ENCODE results near the gene TMBIM6.
"Not testable (repeated sequence)": the region's sequence is repeated elsewhere in the genome, so short reads cannot be mapped to it uniquely, and the experiment has no call there.

TMBIM6 gene

DNA sequence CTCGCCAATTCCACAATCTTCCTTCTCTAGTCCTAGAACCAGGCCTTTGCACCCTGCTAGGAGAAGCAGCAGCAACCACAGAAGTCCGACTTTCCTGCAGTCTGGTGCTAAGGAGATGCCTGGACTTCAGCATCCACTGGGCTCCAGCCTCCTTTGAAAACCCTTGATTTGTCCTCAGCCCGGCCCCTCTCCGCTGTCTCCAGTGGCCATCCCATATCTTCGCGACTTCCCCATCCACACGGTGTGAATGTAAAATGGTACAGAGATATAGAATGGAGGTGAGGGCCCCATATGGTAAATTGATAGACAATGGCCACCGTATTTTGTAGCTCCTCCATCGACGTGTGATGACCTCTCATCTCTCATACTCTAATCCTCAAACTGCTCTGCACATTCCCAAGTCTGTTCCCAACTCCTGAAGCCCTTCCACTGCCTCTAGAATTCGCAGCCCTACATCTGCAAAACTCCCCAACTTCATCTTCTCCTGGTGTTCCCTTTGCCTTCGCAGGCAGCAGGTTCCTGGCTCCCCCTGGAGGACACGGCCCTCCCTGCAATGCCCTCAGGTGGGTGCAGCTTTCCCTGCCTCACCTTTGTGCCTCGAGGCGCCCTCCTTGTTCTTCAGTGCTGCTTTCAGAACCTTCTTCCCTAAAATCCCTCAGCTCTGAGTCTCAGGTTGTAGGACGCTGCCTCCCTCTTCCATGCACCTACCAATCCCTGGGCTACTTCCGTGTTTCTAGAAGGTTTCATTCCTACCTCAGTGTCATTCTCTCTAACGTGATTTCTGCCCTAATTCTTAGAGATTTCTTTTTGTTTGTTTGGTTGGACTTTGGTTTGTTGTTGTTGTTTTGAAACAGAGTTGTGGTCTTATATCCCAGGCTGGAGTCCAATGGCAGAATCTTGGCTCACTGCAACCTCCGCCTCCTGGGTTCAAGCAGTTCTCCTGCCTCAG is 36.7 kb downstream of the TMBIM6 start:
- DNase-seq = peak; percentile 10 to 13

- no peak for DNase-seq
Observed at GRCh38 chr12:49779581-49779980, 38.2 kb downstream of the TMBIM6 start.

DNA sequence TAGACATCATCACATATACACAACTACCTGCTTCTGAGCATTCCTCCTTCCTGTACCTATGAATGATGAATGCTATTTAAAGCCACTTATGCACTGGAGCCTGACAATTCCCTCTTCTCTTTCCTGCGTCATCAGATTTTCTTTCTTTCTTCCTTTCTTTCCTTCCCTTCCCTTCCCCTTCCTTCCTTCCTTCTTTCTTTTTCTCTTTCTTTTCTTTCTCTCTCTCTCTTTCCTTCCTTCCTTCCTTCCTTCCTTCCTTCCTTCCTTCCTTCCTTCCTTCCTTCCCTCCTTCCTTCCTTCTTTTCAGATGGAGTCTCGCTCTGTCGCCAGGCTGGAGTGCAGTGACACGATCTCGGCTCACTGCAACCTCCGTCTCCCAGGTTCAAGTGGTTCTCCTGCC is 39.6 kb downstream of the TMBIM6 start:
- DNase-seq = not testable (repeated sequence)

DNA sequence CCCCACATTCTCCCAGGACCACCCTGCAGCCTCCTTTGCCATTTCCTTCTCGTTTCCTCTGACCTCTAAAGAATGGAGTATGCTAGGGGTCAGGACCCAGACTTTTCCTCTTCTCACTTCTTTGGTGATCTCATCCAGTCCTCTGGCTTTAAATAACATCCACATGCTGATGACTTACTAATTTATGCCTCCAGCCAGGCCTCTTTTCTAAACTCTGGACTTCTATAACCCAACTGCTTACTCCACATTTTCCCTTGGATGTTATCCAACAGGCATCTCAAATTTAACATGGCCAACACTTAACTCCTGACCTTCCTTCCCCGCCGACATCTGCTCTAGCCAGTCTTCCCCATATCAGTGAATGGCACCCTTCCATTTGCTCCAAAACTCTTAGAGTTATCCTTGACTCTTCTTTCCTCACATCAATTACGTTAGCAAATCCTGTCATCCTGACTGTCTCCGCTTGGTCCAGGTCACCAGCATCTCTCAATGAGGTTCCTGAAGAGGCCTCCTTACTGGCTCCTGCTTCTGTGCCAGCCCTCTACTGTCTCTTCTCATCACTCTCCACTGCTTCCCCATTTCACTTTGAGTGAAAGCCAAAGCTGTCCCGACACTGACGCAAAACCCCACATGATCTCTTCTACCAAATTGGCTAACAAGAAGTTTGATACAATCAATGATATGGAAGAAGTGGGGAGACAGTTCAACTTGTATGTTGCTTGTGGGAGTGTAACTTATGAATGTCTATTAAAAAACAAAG is 42.7 kb downstream of the TMBIM6 start:
- DNase-seq = no peak

GRCh38 chr12:49784756-49785409 is 43.5 kb downstream of the TMBIM6 start:
- no peak for DNase-seq

DNA sequence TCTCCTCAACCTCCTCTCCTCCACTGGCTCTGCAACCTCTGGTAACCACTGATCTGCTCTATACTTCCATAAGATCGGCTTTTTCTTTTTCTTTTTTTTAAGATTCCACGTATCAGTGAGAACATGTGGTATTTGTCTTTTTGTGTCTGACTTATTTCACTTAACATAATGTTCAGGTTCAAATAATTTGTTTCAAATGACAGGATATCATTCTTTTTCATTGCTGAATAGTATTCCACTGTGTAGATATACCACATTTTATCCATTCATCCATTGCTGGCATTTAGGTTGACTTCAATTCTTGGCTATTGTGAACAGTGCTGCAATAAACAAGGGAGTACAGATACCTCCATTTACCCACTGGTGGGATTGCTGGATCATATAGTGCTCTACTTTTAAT is 46.3 kb downstream of the TMBIM6 start:
- DNase-seq = no peak

DNA sequence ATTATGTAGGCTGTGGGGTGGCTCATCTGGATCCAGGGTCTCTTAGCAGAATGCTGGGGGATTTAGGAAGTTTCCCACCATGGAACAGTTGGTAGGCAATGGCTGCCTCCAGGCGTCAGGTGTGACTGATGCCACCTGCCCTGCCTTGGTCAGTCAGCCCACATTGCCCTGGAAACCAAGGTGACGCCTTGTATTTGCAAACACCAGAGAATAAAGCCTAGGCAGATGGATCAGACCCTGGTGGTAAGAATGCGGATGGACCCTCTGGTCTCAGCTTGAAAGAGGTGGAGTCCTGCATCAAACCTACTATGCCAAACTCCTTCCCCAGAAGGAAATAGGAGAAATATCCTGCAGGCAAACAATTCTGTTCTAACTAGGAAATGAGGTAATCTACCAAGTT is 48.6 kb downstream of the TMBIM6 start:
- DNase-seq = no peak

- DNase-seq = no peak
Observed at GRCh38 chr12:49790741-49791555, 49.6 kb downstream of the TMBIM6 start.

DNA sequence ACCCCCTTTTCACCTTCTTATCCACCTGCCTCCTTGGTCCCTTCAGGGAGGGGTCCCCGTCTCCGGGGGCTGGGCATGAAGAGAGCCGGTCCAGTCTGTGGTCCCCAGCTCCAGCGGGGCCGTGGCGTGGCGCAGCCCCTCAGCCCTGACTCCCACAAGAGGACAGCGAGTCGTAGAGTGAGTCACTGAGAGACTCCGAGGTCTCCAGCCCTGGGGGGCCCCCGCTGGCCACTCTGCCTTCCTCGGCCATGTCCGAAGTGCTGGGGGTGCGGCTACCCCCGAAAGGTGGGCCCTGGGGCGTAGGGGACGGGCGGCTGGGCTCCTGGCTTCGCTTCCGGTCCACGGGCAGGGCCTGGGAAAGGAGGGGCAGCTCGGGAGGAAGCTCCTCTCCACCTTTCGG is 50.3 kb downstream of the TMBIM6 start:
- no peak for DNase-seq

DNA sequence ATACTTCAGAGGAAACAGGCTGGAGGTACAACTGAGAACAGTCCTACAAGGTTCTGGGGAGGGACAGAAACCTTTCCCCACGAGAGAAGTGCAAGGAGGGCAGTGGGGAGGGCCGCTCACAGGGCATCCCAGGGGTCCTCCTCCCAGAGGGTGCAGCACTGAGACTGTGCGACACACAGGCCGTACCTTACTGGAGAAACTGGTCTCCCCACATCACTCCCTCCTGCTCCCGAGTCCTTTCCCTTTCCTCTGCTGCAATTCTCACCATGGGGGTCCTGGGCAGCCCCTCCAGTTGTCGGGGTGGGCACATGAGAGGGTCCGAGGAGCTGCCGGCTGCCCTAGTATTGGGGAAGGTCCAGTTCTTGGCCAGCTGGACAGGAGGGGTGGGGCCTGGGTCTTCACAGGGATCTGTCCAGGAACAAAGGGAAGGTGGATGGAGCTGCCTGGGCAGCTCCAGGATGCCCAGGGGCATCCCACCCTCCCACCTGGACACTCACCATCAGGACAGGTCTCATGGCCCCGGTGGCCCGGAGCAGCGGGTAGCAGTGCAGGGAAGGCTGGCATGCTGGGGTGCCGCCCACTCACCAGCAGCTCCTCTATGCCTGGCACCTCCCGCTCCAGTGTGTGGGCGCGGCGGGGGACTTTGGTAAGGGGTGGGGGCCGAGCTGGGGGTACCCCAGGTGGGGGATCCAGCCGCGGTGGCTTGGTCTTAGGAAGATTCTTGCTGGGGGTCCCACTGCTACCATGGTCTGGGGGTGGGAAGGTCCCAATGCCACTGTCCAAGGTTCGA is 51.0 kb downstream of the TMBIM6 start:
- DNase-seq = no peak

DNA sequence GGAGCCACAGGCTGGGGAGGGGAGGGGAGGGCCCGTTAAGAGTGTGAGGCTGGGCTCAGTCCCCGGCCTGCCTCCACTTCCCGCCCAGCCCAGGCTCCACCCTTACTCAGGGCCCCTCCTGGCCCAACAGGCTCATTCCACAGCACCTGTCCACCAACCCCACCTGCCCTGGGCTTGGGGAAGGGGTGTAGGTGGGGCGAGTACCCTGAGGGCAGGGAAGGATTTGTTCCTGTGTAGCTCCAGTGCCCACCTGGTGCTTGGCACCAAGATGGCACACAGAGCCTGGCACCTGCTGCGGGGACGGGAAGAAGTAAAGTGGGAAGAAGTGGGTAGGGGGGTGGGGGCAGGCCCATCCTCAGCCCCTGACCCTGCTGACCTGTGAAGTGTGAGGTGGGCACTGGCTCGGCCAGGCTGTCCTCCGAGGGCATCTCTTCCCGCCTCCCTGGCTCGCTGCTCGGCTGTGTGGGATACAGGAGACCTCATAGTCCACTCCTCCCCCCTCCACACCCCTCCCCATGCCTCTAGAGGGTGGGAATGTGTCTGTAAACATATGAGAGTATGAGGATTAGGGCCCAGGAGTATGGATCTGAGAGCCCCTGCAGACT is 51.7 kb downstream of the TMBIM6 start:
- no peak for DNase-seq

DNA sequence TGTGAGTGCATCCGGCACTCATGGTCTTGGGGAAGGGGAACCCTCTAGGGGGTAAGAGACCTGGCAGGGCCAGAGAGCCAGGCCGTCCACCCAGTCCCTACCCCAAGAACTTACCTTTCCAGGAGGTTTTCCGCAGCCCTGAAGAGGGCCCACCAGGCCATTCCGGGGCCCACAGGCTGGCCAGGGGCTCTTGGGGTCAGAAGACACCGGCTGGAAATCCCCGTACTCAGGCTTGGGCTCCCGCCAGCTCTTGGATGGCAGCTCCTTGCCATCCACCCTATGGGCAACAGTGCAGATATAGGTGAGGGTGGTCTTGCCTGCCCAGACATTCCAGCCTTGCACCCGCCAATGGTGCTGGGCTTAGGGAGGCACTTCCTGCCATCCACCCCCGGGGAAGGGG is 52.3 kb downstream of the TMBIM6 start:
- no peak for DNase-seq

DNA sequence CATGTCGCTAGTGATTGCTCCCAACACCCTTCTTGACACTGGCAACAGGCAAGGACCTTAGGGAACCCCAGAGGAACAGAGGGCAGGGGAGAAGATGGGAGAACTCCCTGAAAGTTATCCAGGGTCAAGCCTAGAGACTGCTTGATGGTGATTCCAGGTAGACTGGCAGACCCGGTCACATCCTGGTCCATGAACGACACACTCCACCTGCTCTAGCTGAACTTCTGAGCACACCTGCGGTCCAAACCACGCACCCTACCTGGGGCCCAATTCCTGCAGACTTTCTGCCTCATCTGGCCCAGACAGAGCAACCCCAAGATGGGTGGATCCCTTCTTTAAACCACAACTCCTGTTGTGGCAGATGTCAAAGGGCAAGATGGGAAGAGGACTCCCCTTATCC is 52.7 kb downstream of the TMBIM6 start:
- DNase-seq = no peak

GRCh38 chr12:49794811-49795653 is 53.7 kb downstream of the TMBIM6 start:
- no peak for DNase-seq

GRCh38 chr12:49795654-49796105 is 54.3 kb downstream of the TMBIM6 start:
- DNase-seq = no peak

- DNase-seq = no peak
Observed at GRCh38 chr12:49796155-49796554, 54.8 kb downstream of the TMBIM6 start.

- no peak for DNase-seq
Observed at GRCh38 chr12:49796606-49797448, 55.5 kb downstream of the TMBIM6 start.

DNA sequence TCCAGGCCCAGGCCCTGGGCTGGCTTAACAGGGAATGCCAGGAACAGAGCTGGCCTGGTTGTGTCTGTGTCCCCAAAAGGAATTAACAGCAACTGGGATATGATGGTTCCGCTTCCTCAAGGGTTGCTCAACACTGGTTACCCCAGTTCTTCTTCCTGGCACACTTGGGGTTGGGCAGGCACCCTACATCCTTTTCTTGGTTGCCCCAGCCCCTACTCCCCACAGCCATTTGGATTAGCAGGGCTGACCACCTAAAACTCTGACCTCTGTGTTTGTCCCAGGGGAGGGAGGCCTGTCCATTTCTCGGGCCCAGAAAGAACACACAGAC is 56.1 kb downstream of the TMBIM6 start:
- no peak for DNase-seq

GRCh38 chr12:49798248-49798647 is 56.9 kb downstream of the TMBIM6 start:
- DNase-seq = no peak

Data from NCI-H524 (cell line).